AML-193 (cell line): ENCODE measurements around the gene RAB22A.
A peak's percentile ranks its signal among the peaks of the same experiment; 100 is the strongest.
"Not testable (repeated sequence)": the region's sequence is repeated elsewhere in the genome, so short reads cannot be mapped to it uniquely, and the experiment has no call there.

Experiments
- DNase-seq, 2 experiments: peaks; one replicate each; lab custom pipeline; 2025; lab: John Stamatoyannopoulos, UW

RAB22A gene

GRCh38 chr20:58388882-58389323 lies 79.4 kb downstream of the RAB22A start, which contains the start of gene VAPB:
Gene VAPB, plus strand, starts transcription at chr20:58389229. Its CDS starts 231 bp downstream, at chr20:58389460.
- DNase-seq = peak; percentile 86 to 87

- DNase-seq = no peak
These were observed 79.9 kb downstream of the RAB22A start for GRCh38 chr20:58389324-58389967.

GRCh38 chr20:58389968-58390658 lies 80.6 kb downstream of the RAB22A start:
- DNase-seq = no peak

GRCh38 chr20:58390659-58391035 lies 81.1 kb downstream of the RAB22A start:
- DNase-seq = no peak

- no peak for DNase-seq
These were observed 82.8 kb downstream of the RAB22A start for GRCh38 chr20:58392286-58392685.

GRCh38 chr20:58393299-58393698 lies 83.8 kb downstream of the RAB22A start:
- DNase-seq = no peak

GRCh38 chr20:58394801-58395200 lies 85.3 kb downstream of the RAB22A start:
- DNase-seq = no peak

- no peak for DNase-seq
These were observed 86.1 kb downstream of the RAB22A start for GRCh38 chr20:58395604-58396003.

- no peak for DNase-seq
These were observed 87.9 kb downstream of the RAB22A start for GRCh38 chr20:58397429-58397828.

GRCh38 chr20:58398254-58398653 lies 88.7 kb downstream of the RAB22A start:
- DNase-seq = no peak

- DNase-seq = no peak
These were observed 90.4 kb downstream of the RAB22A start for GRCh38 chr20:58399926-58400325.

- no peak for DNase-seq
These were observed 91.6 kb downstream of the RAB22A start for GRCh38 chr20:58401162-58401561.

GRCh38 chr20:58402305-58402704 lies 92.8 kb downstream of the RAB22A start:
- DNase-seq = no peak

- DNase-seq = no peak
These were observed 93.3 kb downstream of the RAB22A start for GRCh38 chr20:58402827-58403226.

GRCh38 chr20:58403272-58403671 lies 93.8 kb downstream of the RAB22A start:
- DNase-seq = no peak

GRCh38 chr20:58405504-58406291 lies 96.2 kb downstream of the RAB22A start:
- no peak for DNase-seq

GRCh38 chr20:58406422-58407001 lies 97.0 kb downstream of the RAB22A start:
- DNase-seq = no peak

GRCh38 chr20:58407201-58407873 lies 97.8 kb downstream of the RAB22A start:
- no peak for DNase-seq

GRCh38 chr20:58407966-58408557 lies 98.5 kb downstream of the RAB22A start:
- no peak for DNase-seq

- DNase-seq = no peak
These were observed 99.2 kb downstream of the RAB22A start for GRCh38 chr20:58408603-58409246.

GRCh38 chr20:58414216-58414615 lies 104.7 kb downstream of the RAB22A start:
- DNase-seq = not testable (repeated sequence)
